GM12864 (cell line): ENCODE data around the gene TOR1A.

Experiments
- DNase-seq: peaks from one replicate; pipeline ENCODE4 v3.0.0-alpha.2; 2011; ENCODE audit warnings: low read depth
- H3K4me3 ChIP-seq: 2 replicates; pipeline ENCODE4 v1.5.1; 2011; ENCODE audit warnings: mild to moderate bottlenecking, low read depth, low read length, control low read depth
- CTCF ChIP-seq: IDR thresholded peaks from 2 replicates; pipeline ENCODE4 v1.5.1; 2011; ENCODE audit warnings: low read depth, mild to moderate bottlenecking, moderate library complexity, low read length, control low read depth, inconsistent platforms; ENCODE audit errors: missing control alignments

Gene TOR1A

GRCh38 chr9:129823935-129824601 lies at the start of gene TOR1A:
Gene TOR1A (minus strand): TSS chr9:129824136. CDS start chr9:129824085, 51 bp downstream.
- no peak for TF ChIP-seq CTCF

GRCh38 chr9:129871046-129871445 lies 47.1 kb upstream of the TOR1A start:
- no peak for TF ChIP-seq CTCF
- no peak overlapping the region for H3K4me3 ChIP-seq
- DNase-seq: no peak

More at GRCh38 chr9:129823935-129824601, at the start of gene TOR1A:
- peak within 1 kb of the TSS; percentile 76 for H3K4me3 ChIP-seq
- DNase-seq: peak; percentile 75

- no peak for DNase-seq
- no peak overlapping the region for H3K4me3 ChIP-seq
- TF ChIP-seq CTCF: no peak
Observed at GRCh38 chr9:129869585-129870501, 45.9 kb upstream of the TOR1A start.

- DNase-seq: no peak
- H3K4me3 ChIP-seq: no peak overlapping the region
- TF ChIP-seq CTCF: no peak
Observed at GRCh38 chr9:129868872-129869486, 45.0 kb upstream of the TOR1A start.

GRCh38 chr9:129868023-129868871 lies 44.3 kb upstream of the TOR1A start:
- TF ChIP-seq CTCF: no peak
- H3K4me3 ChIP-seq: no peak overlapping the region
- no peak for DNase-seq
